SK-N-SH treated with all-trans-retinoic acid at 6 μM for 48 hours (cell line): ENCODE data around the gene S100A11.

Source experiments
- ARNTL ChIP-seq: fragments of 450-650 bp; formaldehyde crosslinking; IDR thresholded peaks from 2 replicates; pipeline ENCODE4 v1.5.0; 2020; ENCODE audit warnings: low read depth, mild to moderate bottlenecking, moderate library complexity, borderline replicate concordance
- ZC3H10 ChIP-seq: fragments of 250-450 bp; sonication (Bioruptor Pico); IDR thresholded peaks from 2 replicates; pipeline ENCODE4 v1.5.1; 2021; ENCODE audit warnings: mild to moderate bottlenecking, moderate library complexity
- ZFP3 ChIP-seq: fragments of 250-450 bp; sonication (Bioruptor Pico); IDR thresholded peaks from 2 replicates; pipeline ENCODE4 v1.5.0; 2020; ENCODE audit warnings: mild to moderate bottlenecking, moderate library complexity
- ZFP30 ChIP-seq: fragments of 450-650 bp; formaldehyde crosslinking; IDR thresholded peaks from 2 replicates; pipeline ENCODE4 v1.5.0; 2022; ENCODE audit warnings: mild to moderate bottlenecking, moderate library complexity
- TF ChIP-seq, protein P1 (sequence below): fragments of 250-450 bp; sonication (Bioruptor Pico); IDR thresholded peaks from 2 replicates; pipeline ENCODE4 v1.5.1; 2021; ENCODE audit warnings: mild to moderate bottlenecking, moderate library complexity

DNA sequence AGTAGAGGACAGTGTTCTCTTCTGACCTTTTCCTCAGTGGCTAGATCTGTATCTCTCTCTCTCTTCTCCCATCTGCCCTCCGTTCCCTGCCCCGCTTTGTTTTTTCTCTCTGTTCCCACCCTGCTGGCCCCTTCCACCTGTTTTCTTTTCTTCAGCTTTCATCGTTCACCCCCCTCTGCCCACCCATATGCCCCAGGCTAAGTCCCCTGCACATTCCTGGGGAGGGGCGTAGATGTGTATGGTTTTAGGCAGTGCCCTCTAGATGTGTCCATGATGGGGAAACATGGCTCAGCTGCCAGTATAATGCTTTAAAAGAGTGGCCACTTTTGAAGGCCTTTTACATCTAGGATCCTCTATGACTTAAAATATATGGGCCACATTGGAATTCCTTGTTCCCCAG is 13.6 kb downstream of the S100A11 start:
- TF ChIP-seq ARNTL (no peak), ZFP3 (no peak), ZC3H10 (CRISPR knock-in tag) (no peak), ZFP30 (CRISPR knock-in tag) (no peak)
- TF ChIP-seq, protein P1, sequence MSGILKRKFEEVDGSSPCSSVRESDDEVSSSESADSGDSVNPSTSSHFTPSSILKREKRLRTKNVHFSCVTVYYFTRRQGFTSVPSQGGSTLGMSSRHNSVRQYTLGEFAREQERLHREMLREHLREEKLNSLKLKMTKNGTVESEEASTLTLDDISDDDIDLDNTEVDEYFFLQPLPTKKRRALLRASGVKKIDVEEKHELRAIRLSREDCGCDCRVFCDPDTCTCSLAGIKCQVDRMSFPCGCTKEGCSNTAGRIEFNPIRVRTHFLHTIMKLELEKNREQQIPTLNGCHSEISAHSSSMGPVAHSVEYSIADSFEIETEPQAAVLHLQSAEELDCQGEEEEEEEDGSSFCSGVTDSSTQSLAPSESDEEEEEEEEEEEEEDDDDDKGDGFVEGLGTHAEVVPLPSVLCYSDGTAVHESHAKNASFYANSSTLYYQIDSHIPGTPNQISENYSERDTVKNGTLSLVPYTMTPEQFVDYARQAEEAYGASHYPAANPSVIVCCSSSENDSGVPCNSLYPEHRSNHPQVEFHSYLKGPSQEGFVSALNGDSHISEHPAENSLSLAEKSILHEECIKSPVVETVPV (CRISPR knock-in tag), result no peak
